MV-4-11 (cell line): ENCODE measurements around the gene PSMB7.

Experiments used
- DNase-seq: peaks from one replicate; lab custom pipeline; 2025; lab: John Stamatoyannopoulos, UW

PSMB7 gene

GRCh38 chr9:124415102-124415851 is at the start of gene PSMB7:
Gene PSMB7 (minus strand): TSS chr9:124415442. CDS start chr9:124415425, 17 bp downstream.
- DNase-seq: peak; percentile 96

GRCh38 chr9:124462739-124463138 is 47.5 kb upstream of the PSMB7 start:
- DNase-seq: no peak

DNA sequence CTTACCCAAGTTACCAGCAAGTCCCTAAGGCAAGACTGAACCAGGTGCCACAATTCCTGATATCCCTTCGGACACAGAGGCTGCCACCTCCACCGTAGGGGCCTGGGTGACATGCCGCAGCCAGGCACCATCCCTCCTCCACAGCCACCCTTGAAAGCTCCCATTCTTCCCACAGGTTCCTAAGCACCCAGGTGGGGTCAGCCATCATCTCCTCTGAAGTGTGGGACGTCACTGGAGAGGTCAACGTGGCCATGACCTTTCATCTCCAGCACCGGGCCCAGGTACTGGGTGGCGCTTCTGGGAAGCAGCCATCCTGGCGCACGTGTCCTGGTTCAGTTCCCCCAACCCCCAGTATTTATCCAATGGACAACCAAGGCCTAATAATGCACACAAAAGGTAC is 43.2 kb upstream of the PSMB7 start:
- no peak for DNase-seq

DNA sequence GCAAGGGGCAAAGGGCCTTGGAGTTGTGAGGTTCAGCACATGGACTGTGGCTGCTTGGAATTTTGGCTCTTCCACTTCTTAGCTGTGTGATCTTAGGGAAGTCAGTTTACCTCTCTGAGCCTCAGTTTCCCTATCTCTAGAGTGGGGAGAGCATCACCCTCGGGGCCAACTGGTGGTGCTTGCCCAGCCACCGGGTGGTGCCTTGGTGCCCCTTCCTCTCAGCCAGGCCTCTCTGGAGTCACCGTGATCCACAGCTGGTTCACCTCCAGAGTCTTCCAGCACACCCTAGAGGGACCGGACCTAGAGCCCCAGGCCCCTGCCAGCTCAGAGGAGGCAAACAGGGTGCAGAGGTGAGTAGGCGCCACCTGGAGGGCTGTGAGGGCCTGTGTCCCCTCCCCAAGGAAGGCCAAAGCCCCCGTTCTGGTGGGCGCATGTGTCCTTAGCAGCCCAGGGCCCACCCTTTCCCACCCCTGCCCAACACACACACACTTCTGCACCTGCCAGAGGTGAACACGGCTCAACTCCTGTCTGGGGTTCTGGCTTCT is 42.7 kb upstream of the PSMB7 start:
- no peak for DNase-seq

DNA sequence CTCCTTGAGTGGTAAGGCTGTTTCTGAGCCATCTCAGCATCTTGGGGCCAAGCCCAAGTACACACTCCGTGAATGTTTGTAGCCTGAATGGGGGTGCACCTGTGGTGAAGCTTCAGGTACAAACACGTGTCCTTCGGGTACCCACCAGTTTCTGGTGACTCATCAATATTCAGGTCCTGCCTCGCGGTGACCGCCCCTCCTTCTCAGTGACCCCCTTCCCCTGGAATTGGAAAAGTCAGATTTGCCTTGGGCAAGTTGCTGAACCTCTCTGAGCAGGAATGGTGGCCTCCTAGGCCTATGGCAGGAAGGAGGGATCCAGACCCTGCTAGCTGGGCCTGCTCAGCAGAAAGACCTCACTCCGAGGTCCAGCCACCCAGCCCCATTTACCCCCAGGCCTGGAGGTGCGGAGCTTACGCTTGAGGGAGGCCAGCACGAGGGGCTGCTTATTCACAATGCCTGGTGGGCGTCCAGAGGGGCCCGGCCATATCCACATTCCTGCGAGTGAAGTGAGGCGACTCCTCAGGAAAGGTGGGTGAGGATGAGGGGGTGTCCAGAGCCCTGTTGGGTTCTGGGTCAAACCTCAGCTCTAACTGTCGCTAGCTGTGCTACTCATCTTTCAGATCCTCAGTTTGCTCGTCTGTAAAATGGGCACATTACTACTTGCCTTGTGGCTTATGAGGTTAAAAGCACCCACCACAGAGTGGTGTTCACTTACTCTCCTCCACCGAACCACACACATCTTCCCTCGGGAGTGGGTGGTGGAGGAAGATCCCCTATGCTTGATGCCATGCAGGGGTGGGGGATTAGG is 42.0 kb upstream of the PSMB7 start:
- no peak for DNase-seq

GRCh38 chr9:124456341-124457078 is 41.3 kb upstream of the PSMB7 start:
- no peak for DNase-seq

- no peak for DNase-seq
These were observed 40.6 kb upstream of the PSMB7 start for GRCh38 chr9:124455820-124456219.

DNA sequence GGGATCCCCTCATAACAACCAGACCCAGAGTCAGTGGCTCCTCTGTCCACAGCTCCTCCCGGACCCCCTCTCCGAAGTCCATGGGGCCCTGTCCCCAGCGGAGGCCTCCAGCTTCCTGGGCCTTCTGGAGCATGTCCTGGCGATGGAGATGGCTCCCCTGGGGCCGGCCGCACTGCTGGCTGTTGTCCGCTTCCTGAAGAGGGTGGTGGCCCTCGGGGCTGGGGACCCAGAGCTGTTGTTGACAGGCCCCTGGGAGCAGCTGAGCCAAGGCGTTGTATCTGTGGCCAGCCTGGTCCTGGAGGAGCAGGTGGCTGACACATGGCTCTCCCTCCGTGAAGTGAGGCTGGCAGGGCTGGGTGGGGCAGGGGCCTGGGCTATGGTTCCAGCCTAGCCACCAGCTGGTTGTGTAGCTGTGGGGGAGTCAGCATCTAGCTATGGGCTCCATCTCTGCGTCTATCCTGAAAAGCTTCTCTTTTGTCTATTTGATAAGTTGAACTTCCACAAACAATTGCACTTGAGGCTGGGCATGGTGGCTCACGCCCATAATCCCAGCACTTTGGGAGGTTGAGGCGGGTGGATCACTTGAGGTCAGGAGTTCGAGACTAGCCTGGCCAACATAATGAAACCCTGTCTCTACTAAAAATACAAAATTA is 39.7 kb upstream of the PSMB7 start:
- no peak for DNase-seq

DNA sequence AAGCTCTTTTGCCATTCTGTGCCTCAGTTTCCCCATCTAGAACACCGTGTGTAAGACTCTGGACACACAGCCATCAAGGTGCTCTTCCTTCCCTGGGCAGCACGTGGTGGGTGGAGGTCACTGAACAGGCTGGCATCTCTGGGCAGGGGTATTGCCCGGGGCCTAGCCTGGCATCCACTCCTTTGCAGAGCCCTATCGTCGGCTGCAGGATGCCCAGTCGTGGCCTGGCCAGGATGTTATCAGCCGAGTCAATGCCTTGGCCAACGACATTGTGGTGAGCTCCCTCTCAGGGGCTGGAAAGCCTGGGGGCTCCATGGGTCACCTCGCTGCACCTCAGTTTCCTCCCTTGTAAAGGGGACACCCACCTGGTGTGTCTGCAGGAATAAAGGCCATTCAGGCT is 39.1 kb upstream of the PSMB7 start:
- DNase-seq: no peak

DNA sequence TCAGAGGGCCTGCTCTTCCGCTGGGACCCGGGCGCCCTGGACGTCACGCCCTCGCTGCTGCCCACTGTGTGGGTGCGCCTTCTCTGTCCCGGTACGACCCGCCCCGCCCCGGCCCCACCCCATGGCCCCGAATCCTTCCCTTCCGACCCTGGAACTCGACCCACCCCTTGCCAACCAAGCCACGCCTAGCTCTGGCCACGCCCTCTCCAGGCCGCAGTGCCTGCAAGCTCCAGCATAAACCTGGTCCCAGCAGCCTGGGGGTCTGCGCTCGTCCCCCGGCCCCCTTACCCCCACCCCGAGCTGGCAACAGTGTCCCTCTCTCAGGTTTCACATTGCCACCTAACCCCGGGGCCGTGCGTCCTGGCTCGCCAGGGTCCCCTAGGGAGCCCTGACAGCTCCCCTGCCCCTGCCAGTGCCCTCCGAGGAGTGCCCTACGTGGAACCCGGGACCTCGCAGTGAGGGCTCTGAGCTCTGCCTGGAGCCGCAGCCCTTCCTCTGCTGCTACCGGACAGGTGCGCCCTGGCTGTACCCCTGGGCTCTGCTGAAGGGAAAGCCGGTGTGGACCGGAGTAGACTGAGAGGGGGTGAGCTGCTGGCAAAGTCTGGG is 38.4 kb upstream of the PSMB7 start:
- no peak for DNase-seq

DNA sequence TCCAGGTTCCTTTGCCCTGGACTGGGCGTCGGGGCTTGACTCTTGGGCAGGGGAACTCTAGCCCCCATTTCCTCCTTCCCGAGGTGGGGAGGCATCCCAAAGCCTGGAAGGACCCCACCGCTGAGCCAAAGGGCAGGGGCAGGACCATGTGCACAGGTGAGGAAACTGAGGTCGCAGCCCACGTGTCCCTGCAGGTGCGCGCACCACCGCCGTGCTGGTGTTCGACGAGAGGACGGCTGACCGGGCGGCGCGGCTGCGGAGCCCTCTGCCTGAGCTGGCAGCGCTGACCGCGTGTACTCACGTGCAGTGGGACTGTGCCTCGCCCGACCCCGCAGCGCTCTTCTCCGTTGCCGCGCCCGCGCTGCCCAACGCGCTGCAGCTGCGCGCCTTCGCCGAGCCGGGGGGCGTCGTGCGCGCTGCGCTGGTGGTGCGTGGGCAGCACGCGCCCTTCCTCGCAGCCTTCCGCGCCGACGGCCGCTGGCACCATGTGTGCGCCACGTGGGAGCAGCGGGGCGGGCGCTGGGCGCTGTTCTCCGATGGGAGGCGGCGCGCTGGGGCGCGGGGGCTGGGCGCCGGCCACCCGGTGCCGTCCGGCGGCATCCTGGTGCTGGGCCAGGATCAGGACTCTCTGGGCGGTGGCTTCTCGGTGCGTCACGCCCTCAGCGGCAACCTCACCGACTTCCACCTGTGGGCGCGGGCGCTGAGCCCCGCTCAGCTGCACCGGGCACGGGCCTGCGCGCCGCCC is 37.8 kb upstream of the PSMB7 start:
- DNase-seq: no peak

GRCh38 chr9:124452326-124452725 is 37.1 kb upstream of the PSMB7 start:
- no peak for DNase-seq

GRCh38 chr9:124450931-124451661 is 35.9 kb upstream of the PSMB7 start:
- no peak for DNase-seq

DNA sequence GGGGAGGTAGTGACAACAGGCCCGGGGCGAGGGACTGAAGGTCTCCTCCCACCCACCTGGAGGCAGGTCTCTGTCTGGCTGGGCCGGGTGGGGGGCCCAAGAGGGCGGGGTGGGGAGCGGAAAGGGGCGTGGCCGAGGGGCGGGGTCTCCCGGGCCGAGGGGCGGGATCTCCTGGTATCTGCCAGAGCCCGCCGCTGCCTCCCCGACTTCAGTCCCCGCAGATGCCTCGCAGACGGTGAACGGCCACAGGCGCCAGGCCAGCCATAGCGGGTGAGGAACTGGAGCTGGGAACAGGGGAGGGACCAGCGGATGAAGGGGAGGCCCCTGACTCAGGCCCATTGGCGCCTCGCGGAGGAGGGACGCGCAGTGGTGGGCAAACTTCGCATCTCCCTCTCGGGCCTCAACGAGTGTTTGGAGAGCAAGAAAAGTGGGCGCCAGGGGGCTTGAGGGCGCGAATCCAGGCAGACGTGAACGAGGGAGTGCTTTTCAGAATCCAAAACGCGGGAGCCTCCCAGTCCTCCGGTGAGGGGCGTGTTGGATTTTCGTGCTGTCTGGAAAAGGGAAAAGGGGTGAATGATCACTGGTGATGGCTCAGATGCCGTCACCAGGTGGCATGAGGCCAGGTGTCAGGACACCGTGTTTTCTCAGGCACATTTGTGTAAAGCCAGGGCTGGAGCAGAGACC is 35.1 kb upstream of the PSMB7 start, which contains the start of gene ADGRD2:
Gene ADGRD2 (plus strand): TSS at position 211 of the 684 bp plus-strand sequence. CDS start 1,216 bp downstream, outside the sequence.
- no peak for DNase-seq

DNA sequence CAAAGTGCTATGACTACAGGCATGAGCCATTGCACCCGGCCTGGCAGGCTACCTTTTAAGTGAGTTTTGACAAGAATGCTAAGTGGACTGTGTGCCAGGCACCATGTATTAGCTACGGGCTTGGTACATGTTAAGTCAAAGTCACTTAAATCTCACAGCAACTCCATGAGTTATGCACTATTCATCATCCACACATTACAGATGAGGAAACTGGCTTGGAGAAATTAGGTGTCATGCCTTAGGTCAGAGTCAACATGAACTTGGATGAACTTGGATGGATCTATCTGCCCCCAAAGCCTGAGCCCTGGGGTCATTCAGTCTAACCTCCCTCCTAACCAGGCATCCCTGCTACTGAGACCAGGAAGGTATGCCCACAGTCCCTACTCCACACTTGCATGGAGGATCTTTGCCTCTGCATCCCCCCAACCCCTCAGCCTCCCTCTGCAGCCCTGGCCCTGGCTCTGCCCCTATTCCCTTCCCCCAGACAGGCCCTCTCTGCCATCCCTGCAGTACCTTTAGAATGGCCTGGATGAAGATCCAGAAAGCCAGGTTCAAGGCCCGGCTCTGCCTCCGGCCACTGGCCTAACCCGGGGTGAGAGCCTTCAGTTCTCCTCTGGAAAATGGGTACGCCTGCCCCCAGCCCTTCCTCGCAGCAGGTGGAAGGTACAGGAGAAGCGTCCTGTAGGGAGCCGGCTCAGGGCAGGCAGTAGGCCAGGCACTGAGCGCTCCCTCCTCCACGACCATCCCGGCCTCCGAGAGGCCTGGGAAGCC is 34.3 kb upstream of the PSMB7 start:
- no peak for DNase-seq

DNA sequence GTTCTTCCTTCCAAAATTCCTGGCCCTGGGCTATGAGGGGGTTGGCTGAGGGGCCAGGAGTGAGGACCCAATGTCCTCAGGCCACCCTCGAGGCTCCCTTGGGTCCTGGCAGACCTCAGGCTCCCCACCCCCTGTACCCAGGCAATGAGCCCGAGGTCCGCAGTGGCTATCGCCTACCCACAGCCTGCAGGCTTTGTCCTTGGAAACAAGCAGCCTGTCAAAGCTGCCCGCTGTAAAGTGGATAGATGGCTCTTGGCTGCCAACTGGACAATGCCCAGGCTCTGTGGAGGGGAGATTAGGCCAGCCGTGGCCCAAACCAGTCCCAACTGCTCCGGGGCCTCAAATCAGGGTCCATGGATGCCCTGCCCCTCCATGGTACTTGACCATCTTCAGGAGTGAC is 32.8 kb upstream of the PSMB7 start:
- DNase-seq: no peak

- DNase-seq: no peak
These were observed 32.0 kb upstream of the PSMB7 start for GRCh38 chr9:124447297-124447661.

GRCh38 chr9:124444166-124444565 is 28.9 kb upstream of the PSMB7 start:
- DNase-seq: no peak

GRCh38 chr9:124443625-124444024 is 28.4 kb upstream of the PSMB7 start:
- DNase-seq: no peak
